HEK293T (cell line): ENCODE measurements around the gene IL15RA.

Source experiments
- FOXM1 ChIP-seq: fragments of 450-650 bp; IDR thresholded peaks from 2 replicates; pipeline ENCODE4 v1.6.1; 2017; ENCODE audit warnings: mild to moderate bottlenecking, borderline replicate concordance
- PKNOX1 ChIP-seq: fragments of 450-650 bp; IDR thresholded peaks from 2 replicates; pipeline ENCODE4 v1.6.1; 2016
- SP1 ChIP-seq: fragments of 450-650 bp; IDR thresholded peaks from 2 replicates; pipeline ENCODE4 v1.6.1; 2017
- SUZ12 ChIP-seq: fragments of 450-650 bp; IDR thresholded peaks from 2 replicates; pipeline ENCODE4 v1.6.1; 2016; ENCODE audit warnings: mild to moderate bottlenecking

- TF ChIP-seq SUZ12 = no peak
- no peak for TF ChIP-seq PKNOX1
- no peak for TF ChIP-seq FOXM1
- no peak for TF ChIP-seq SP1
These were observed 45.3 kb upstream of the IL15RA start for GRCh38 chr10:6022660-6023059.
